WI38 (cell line): ENCODE data around the gene LCA5L.

Experiments
- H3K4me3 ChIP-seq: 2 replicates; pipeline ENCODE4 v1.5.1; 2011; ENCODE audit warnings: low read depth, mild to moderate bottlenecking, control low read depth, low read length
- CTCF ChIP-seq: IDR thresholded peaks from 2 replicates; pipeline ENCODE4 v1.5.1; 2012; ENCODE audit warnings: low read depth, mild to moderate bottlenecking, control low read depth, low read length

The LCA5L gene

GRCh38 chr21:39445321-39446269 lies at the start of gene LCA5L:
Gene LCA5L, minus strand, starts transcription at chr21:39445778. Its CDS starts 17,285 bp downstream, at chr21:39428493.
- no peak for TF ChIP-seq CTCF
- H3K4me3 ChIP-seq: peak within 1 kb of the TSS; percentile 81

- no peak for TF ChIP-seq CTCF
- H3K4me3 ChIP-seq: no peak overlapping the region
These were observed 43.9 kb upstream of the LCA5L start for GRCh38 chr21:39489380-39489924.

- TF ChIP-seq CTCF: no peak
- H3K4me3 ChIP-seq: no peak overlapping the region
These were observed 39.2 kb upstream of the LCA5L start for GRCh38 chr21:39484711-39485276.

GRCh38 chr21:39483917-39484316 lies 38.3 kb upstream of the LCA5L start:
- no peak for TF ChIP-seq CTCF
- H3K4me3 ChIP-seq: no peak overlapping the region

- no peak for TF ChIP-seq CTCF
These were observed 36.3 kb upstream of the LCA5L start for GRCh38 chr21:39481886-39482285.

GRCh38 chr21:39480271-39480670 lies 34.7 kb upstream of the LCA5L start:
- no peak overlapping the region for H3K4me3 ChIP-seq
- TF ChIP-seq CTCF: no peak

More at GRCh38 chr21:39481886-39482285, 36.3 kb upstream of the LCA5L start:
- no peak overlapping the region for H3K4me3 ChIP-seq

GRCh38 chr21:39479814-39480182 lies 34.2 kb upstream of the LCA5L start:
- TF ChIP-seq CTCF: no peak
- no peak overlapping the region for H3K4me3 ChIP-seq
